Tibial artery (tissue), 4 donors: Measurements from ENCODE around the gene SPINK4.

Experiments
- DNase-seq, 2 donors: peaks; one replicate each; pipeline ENCODE4 v3.0.0-alpha.2; 2019
- H3K27ac ChIP-seq, 2 donors: fragments of 200-600 bp; sonication (generic) in 1 of 2; 1 replicate in 1 of 2; 2 replicates in 1 of 2; pipeline ENCODE4 v1.5.1; 2018 to 2019; ENCODE audit warnings: mild to moderate bottlenecking in 1 of 2
- H3K27me3 ChIP-seq, 2 donors: fragments of 200-600 bp; sonication (generic) in 1 of 2; one replicate each; pipeline versions ENCODE4 v1.5.1 to v1.6.0; 2016 to 2019
- H3K36me3 ChIP-seq, 3 donors: fragments of 200-600 bp; sonication (generic) in 2 of 3; one replicate each; pipeline ENCODE4 v1.5.1; 2016 to 2019; ENCODE audit warnings: mild to moderate bottlenecking in 2 of 3
- H3K4me1 ChIP-seq, 4 donors: fragments of 200-600 bp; sonication (generic) in 2 of 4; 1 replicate in 3 of 4; 2 replicates in 1 of 4; pipeline ENCODE4 v1.5.1; 2016 to 2019
- H3K4me3 ChIP-seq, 2 donors: fragments of 200-600 bp; sonication (generic) in 1 of 2; 1 replicate in 1 of 2; 2 replicates in 1 of 2; pipeline ENCODE4 v1.5.1; 2018 to 2019; ENCODE audit warnings: mild to moderate bottlenecking in 2 of 2
- H3K9me3 ChIP-seq, 3 donors: fragments of 200-600 bp; sonication (generic) in 1 of 3; one replicate each; pipeline ENCODE4 v1.5.1; 2016 to 2019
- CTCF ChIP-seq, 2 experiments: fragments of 200-600 bp in 1 of 2; fragments of 450-650 bp in 1 of 2; IDR thresholded peaks; one replicate each; pipeline ENCODE4 v1.5.1; 2017 to 2019; ENCODE audit warnings: antibody characterized with exemption in 2 of 2, mild to moderate bottlenecking in 1 of 2, moderate library complexity in 1 of 2
- intact Hi-C: fragments of 100-400 bp; cut with DNase I; formaldehyde crosslinking; loops from one replicate; pipeline ENCODE4 v1.15.0; 2023; ENCODE audit warnings: low total_unique reads

SPINK4 gene

DNA sequence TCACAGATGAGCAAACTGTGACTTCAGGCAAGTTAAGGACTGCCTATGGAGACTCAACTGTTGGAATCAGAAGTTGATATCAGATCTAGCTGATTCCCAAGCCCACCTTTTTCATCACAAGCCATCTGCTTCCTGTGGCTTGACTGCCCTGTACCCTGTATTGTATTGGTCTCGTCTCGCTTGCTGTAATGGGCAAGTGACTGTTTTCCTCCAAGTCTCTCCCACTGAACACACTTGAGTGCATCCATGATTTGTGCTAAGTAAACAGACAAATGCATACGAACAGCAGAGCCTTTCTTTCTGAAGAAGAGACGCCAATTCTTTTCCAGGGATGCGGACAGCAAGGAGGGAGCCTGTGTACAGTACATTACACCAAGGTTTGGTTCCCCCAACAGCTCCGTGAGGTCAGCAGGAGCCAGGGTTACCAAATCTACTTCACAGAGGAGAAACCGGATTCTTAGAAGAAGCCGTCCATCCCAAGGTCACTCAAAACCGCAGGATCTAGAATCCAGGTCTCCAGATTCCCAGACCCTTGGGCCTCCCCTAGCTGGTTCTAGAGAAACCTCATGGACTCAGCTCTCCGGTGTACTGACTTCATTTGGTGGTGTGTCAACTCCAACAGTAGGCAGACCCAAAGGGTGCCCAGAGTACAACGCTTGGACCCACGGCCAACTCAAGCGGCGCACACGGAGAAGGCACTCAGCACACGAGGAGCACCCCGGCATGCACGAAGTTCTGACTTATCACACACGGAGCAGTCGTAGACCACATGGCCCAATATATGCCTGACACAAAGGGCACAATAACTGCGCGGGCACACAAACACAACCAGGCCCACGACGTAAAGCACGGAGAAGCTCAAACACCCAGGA is 23.4 kb downstream of the SPINK4 start:
- no peaks in the 10 kb centered on the region for H3K9me3 ChIP-seq
- intact Hi-C loops = no loop called here
- peak in 1 of 2 donors; percentile 23 for DNase-seq
- no peaks in the 10 kb centered on the region for H3K27me3 ChIP-seq
- H3K4me1 ChIP-seq = peaks cover 0 to 27% (median 25%) of the 10 kb centered on the region in 4 donors
- peak overlapping the region; percentile 85 to 100 for H3K4me3 ChIP-seq
- peak overlapping the region; percentile 89 to 93 for H3K27ac ChIP-seq
- H3K36me3 ChIP-seq = peaks cover 34 to 60% (median 58%) of the 10 kb centered on the region in 3 donors
- no peak for TF ChIP-seq CTCF (IDR thresholded peaks at IDR 0.05)

DNA sequence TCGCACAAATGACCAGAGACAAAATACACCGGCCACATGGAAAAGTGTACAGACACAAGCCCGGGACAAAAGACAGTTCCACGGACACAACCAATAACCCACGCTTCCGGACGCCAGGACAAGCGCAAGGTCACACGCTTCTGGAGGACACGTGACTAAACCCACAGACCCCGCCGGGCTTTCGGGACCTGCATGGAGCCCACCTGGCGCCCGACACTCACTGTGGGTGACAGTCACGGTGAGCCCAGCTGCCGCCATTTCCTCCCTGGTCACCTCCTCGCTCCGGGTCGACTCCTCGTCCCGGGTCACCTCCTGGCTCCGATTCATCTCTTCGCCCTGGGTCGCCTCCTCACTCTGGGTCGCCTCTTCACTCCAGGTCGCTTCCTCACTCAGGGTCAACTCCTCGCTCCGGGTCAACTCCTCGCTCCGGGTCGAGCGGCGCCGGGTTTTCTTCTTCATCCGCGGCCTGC is 24.1 kb downstream of the SPINK4 start:
- intact Hi-C loops = no loop called here
- TF ChIP-seq CTCF (IDR thresholded peaks at IDR 0.05) = no peak
- peaks cover 0 to 27% (median 25%) of the 10 kb centered on the region in 4 donors for H3K4me1 ChIP-seq
- peak overlapping the region; percentile 89 to 93 for H3K27ac ChIP-seq
- H3K36me3 ChIP-seq = peaks cover 28 to 60% (median 54%) of the 10 kb centered on the region in 3 donors
- H3K9me3 ChIP-seq = no peaks in the 10 kb centered on the region
- peak overlapping the region; percentile 85 to 100 for H3K4me3 ChIP-seq
- H3K27me3 ChIP-seq = no peaks in the 10 kb centered on the region
- peak; percentile 67 to 80 for DNase-seq

DNA sequence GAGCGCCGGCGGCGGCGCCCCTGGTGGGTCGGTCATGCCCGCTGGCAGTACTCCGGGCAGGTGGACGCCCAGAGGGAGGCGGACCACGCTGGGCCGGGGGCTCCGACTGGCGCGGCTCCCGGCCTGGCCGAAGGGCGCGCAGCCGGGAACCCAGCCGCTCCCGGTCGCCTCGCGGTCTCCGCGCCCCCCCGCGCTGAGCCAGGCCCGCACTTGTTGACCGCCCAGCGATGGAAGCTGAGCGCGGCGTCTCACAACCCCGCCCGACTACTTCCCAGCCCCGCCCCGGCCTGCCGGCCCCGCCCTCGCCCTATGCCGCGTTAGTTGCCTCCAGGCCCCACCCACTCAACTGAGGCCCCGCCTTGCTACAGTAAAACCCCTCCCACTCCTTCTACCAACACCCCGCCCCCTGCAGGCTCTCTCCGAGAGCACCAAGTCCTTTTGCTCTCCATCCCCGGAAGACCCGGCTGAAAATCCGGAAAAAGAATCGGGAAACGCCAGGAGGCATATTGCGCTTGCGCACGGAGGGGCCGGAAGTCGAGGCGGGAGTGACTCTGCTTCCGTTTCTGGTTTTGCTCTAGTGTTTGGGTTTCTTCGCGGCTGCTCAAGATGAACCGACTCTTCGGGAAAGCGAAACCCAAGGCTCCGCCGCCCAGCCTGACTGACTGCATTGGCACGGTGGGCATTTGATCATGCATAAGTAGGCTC is 24.7 kb downstream of the SPINK4 start, which contains the start of the genes BAG1 and CHMP5:
Gene BAG1 (minus strand): TSS at position 236 of the 705 bp plus-strand sequence.
Gene CHMP5 (plus strand): TSS at position 577 of the 705 bp plus-strand sequence. CDS start 30 bp downstream, at position 607.
- peak within 1 kb of the TSS; percentile 85 to 100 for H3K4me3 ChIP-seq
- H3K9me3 ChIP-seq = no peaks in the 10 kb centered on the region
- peak; percentile 100 for DNase-seq
- TF ChIP-seq CTCF (IDR thresholded peaks at IDR 0.05) = peak in 1 of 2 experiments; percentile 23
- peaks cover 0 to 27% (median 25%) of the 10 kb centered on the region in 4 donors for H3K4me1 ChIP-seq
- H3K36me3 ChIP-seq = peaks cover 30 to 60% (median 54%) of the 10 kb centered on the region in 3 donors
- H3K27ac ChIP-seq = peak within 1 kb of the TSS; percentile 89 to 93
- H3K27me3 ChIP-seq = no peaks in the 10 kb centered on the region
- intact Hi-C loops = no loop called here

DNA sequence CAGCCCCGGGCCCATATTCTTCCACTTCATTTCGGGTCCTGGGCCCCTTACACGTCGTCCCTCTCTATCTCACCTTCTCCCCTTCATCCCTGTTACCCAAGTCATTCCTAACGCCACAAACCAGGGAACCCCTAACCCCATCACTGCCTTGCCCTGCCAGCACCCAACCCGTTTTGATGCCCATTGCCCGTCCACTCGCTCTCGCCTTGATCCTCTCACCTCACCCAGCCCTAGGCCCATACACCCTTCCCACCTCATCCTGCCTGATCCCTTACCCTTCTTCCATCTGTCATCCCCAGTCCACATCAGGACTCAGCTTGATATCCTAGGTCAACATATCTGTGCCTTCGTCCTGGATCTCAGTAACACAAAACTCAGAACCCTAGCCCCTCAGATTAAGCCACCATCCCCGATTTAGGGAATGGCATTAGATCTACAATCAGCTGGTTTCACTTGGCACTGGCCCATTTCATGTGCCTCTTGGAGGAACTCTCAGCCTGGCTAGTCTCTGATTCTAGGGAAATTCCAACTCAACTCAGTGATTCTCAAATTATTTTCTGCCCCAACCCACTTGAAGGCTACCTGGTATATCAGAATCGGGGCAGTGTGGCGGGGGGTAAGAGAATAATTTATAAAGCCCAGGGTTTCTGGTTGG is 25.4 kb downstream of the SPINK4 start:
- TF ChIP-seq CTCF (IDR thresholded peaks at IDR 0.05) = no peak
- Histone ChIP-seq H3K4me3 (peak overlapping the region; percentile 85 to 100), H3K9me3 (no peaks in the 10 kb centered on the region), H3K4me1 (peaks cover 0 to 27% (median 25%) of the 10 kb centered on the region in 4 donors), H3K27me3 (no peaks in the 10 kb centered on the region), H3K36me3 (peaks cover 29 to 60% (median 54%) of the 10 kb centered on the region in 3 donors), H3K27ac (peak overlapping the region; percentile 89 to 93)
- DNase-seq = no peak
- intact Hi-C loops = no loop called here

- peaks cover 31 to 60% (median 54%) of the 10 kb centered on the region in 3 donors for H3K36me3 ChIP-seq
- no peak overlapping the region for H3K4me3 ChIP-seq
- no peak for DNase-seq
- intact Hi-C loops = no loop called here
- no peak overlapping the region for H3K27ac ChIP-seq
- TF ChIP-seq CTCF (IDR thresholded peaks at IDR 0.05) = no peak
- H3K9me3 ChIP-seq = no peaks in the 10 kb centered on the region
- peaks cover 0 to 27% (median 25%) of the 10 kb centered on the region in 4 donors for H3K4me1 ChIP-seq
- H3K27me3 ChIP-seq = no peaks in the 10 kb centered on the region
Observed at GRCh38 chr9:33267151-33267767, 27.3 kb downstream of the SPINK4 start.
